T-helper 2 cell treated with Interferon-gamma antibody and Interleukin-4, amounts not matched to agents 100 ng/mL and 5 ng/mL, for 36 hours (primary cell): ENCODE measurements around the gene KIRREL3. TPM values are rescaled to one million over a fixed set of nuclear protein-coding genes. Genes with fewer than 3 reads are reported as not detected.

Experiments used
- intact Hi-C: fragments of 100-400 bp; cut with micrococcal nuclease; formaldehyde crosslinking; loops from one replicate; pipeline ENCODE4 v1.15.1; 2023
- total RNA-seq: library from RNA; stranded (reverse); gene quantifications from 2 replicates; pipeline ENCODE4 v1.2.3, GENCODE V29; 2022

KIRREL3 gene
- total RNA-seq, 1 donor from 2014 or later, result not detected

- intact Hi-C loops, result no loop called here
These were observed 505.7 kb downstream of the KIRREL3 start for GRCh38 chr11:126494831-126495230.

DNA sequence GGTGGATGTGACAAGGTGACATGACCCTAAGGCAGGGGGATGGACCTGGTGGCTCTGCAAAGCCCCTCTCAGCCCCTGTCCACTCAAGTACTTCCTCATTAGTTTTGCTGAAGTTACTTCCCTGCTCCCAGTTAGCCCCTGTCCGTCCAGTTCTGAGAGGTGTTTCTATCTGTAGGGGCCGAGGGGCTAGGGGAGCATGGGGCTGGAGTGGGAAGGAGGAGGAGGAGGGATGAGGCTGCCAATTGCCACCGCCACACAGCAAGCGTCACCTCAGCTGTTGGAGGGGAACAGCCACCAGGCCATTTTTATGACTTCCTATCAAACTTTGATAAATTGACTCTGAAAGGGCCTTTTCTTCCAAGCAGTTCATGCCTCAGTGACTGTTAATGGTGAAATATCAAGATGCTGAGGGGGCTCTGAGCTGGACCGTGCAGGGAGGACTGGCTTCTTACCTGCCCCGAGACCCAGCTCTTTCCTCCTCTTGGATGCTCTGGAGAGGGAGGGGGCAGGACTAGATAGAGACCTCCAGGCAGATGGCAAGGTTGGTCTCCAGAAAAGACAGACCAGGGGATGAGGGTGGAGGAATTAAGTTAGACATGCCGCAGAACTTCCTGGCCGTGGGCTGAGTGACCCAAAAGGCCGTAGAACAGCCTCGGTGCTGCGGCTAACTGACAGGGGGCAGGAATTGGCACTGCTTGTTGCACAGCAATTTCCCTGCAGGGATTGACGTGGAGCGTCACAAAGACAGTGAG is 508.1 kb downstream of the KIRREL3 start:
- intact Hi-C loops, result no loop called here

GRCh38 chr11:126491092-126491491 is 509.5 kb downstream of the KIRREL3 start:
- intact Hi-C loops, result no loop called here

GRCh38 chr11:126489836-126490660 is 510.5 kb downstream of the KIRREL3 start:
- intact Hi-C loops, result no loop called here

- intact Hi-C loops, result no loop called here
These were observed 511.8 kb downstream of the KIRREL3 start for GRCh38 chr11:126488591-126489370.

- intact Hi-C loops, result no loop called here
These were observed 512.9 kb downstream of the KIRREL3 start for GRCh38 chr11:126487711-126488110.

DNA sequence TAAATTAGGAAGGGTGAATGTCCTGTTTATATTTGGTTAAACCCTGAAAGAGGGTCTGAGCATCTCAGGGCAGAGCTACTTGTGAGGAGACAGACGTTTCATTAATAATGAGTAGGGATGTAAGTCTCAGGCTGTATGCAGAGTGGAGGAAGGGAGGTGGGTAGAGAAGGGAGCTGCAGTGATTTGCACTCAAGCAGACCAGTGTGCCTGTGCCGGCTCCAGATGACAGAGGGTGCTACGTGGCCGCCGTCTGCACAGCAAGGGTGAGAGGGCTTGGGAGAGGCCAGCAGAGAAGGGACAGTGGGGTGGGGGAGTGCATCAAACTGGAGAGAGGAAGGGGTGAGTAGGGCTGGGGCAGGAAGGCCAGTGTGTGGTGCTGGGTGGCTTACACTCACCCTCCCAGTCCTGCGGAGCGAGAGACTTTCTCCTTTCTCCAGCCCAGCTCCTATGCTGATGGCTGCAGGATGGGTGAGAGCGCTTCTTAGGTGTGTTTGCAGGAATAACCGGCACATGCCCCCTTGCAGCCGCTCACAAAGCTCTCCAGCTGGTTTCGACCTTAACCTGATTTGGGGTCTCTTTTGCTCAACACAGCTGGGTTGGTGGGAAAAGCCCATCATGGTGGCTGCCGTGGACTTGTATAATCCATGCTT is 514.5 kb downstream of the KIRREL3 start:
- intact Hi-C loops, result no loop called here

DNA sequence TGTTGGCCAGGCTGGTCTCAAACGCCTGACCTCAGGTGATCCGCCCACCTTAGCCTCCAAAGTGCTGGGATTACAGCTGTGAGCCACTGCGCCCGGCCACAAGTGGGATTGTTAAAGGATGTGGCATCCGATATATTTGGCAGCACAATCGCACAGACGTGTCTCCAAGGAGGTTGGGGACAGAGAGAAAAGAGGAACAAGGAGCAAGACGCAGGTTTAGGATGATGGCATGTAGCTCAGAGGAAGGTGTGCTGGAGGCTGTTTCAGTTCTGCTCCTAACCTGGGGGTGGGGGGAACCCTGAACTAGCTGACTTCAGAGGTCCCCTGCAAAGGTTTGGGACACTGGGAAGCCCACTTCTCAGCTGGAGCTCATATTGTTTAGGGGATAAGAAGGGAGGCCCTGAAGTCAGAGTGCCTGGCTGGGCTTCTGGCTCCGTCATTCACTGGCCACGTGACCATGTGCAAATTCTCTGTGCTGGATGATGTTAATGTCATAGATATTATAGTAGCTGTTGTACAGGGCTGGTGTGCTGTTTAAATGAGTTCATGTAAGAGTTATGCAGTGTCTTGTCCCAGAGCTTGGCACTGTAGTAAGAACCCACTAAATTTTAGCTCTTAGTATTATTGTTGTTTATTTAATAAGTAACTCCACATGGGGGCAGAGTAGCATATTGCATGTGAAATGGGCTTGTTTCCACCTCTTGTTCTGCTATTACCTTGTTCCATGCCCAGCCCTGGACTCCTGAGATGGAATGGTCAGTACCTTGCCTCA is 515.4 kb downstream of the KIRREL3 start:
- intact Hi-C loops, result no loop called here

GRCh38 chr11:126484266-126484665 is 516.3 kb downstream of the KIRREL3 start:
- intact Hi-C loops, result no loop called here

- intact Hi-C loops, result no loop called here
These were observed 516.9 kb downstream of the KIRREL3 start for GRCh38 chr11:126483621-126484195.

DNA sequence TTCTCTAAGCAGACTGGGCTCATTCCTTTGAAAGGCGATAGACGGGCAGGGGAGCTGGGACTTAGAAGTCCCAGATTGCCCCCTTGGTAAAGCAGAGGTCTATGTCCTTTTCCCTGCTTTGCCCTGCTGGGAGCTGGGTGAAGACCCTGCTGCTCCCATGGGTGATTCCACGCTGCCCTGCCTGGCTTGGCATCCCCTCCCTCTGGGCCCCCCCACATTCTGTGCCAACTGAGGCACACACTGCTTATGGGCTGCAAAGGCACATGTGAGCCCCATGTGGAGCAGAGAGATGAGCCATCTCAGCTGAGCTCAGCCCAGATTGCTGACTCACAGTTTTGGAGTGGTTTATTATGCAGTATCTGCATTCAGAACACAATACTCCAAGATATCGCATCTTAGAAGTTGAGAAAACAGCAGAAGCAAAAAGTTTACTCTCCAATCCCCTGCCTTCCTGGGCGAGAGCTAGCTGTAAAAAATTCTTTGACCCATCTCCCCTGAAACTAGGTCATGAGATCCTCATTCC is 517.9 kb downstream of the KIRREL3 start:
- intact Hi-C loops, result no loop called here

- intact Hi-C loops, result no loop called here
These were observed 519.3 kb downstream of the KIRREL3 start for GRCh38 chr11:126481303-126481680.

DNA sequence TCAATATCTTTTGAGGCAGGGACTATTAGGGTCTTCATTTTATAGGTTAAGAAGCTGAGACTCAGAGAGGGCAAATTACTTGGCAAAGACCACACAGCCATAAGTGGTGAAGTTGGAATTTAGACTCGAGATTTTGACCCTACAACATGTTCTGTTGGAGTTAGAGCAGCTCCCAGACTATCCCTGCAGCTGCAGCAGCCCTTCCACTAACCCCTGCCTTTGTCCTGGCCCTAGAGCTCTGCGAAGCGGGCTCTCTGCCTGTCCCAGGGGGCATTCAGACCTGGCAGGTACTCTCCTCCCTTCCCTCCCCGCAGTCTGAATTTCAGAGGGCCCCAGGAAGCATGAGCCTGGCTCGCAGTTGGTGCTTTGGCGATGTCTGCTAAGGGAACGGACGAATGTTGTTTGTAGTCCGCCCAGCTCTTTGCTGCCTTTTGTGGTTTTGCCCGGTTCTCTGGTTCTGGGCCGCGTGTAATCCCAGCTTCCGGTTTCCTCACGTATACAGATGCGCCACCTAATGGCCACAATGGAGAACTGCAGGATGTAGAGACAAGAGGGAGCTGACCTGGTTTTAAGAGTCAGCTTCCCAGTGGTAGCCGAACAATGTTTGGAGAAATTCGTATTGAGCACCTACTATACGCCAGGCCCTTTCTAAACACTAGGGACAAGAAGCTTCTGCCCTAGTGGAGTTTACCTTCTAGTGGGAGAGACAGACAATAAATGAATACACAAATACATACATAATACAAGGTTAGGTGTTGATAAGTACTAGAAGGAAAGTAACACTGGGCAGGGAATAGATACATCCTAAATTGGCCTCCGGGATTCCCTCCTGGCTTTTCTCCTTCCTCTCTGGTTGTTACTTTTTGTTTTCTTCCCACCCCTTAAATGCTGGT is 519.9 kb downstream of the KIRREL3 start:
- intact Hi-C loops, result loop anchor here (1.0 kb wide), 3 partner anchors 15 to 170 kb away; no protein-coding TSS in a partner anchor

DNA sequence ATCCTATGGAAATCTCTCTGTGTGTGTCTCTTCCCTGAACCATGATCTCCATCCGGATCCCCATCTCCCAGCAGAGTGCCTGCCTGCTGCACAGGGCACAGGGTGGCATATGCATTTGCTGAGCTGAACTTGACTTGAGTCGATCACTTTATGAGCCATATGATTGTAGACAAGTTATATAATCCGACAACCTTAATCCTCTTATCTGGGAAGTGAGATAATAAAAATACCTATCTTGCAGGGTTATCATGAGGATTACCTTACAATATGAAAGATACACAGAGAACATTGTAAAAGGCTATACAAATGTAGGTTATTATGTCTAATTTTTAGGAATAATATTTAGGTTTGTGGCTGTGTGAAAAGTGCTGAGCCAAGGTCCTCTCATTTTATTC is 520.6 kb downstream of the KIRREL3 start:
- intact Hi-C loops, result loop anchor here (1.0 kb wide), 3 partner anchors 15 to 170 kb away; no protein-coding TSS in a partner anchor

DNA sequence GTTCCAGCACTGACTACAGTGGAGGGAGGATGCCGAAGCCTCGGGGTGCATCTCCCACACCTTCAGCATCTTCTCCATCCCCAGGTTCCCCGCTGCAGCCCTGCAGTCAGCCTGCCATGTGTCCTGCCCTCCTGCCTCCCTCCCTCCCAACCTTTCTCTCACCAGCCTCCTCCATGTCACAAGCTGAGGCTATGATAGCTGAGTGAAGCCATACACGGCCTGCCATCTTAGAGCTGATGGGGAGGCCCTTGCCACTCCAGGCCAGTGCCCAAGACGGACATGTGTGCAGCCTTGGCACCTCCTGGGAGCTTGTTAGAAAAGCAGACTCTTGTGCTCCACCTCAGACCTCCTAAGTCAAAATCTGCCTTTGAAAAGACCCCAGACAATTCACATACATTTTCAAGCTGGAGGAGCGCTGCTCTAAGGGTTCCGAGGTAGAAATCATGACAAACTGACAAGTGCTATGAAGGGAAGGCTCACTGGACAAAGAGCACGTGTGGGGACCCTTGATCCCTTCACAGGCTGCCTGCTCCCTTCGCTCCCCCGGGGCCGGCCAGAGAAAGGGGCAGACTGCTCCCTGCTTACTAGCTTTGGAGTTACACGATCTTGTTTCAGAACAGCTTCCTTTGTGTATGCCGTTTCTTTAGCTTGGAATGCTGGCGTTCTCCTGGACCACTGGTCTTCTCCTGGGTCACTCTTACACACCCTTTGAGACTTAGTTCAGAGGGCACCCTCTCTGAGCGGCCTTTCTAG is 521.2 kb downstream of the KIRREL3 start:
- intact Hi-C loops, result no loop called here

- intact Hi-C loops, result no loop called here
These were observed 522.1 kb downstream of the KIRREL3 start for GRCh38 chr11:126478466-126478865.

GRCh38 chr11:126477535-126478305 is 522.9 kb downstream of the KIRREL3 start:
- intact Hi-C loops, result no loop called here
